ENCODE results near the gene NGFR.
"Not testable (repeated sequence)": the region's sequence is repeated elsewhere in the genome, so short reads cannot be mapped to it uniquely, and the experiment has no call there.

Gene NGFR

GRCh38 chr17:49496867-49497147 lies 1.7 kb downstream of the NGFR start:
- DNase-seq, result no peak

DNA sequence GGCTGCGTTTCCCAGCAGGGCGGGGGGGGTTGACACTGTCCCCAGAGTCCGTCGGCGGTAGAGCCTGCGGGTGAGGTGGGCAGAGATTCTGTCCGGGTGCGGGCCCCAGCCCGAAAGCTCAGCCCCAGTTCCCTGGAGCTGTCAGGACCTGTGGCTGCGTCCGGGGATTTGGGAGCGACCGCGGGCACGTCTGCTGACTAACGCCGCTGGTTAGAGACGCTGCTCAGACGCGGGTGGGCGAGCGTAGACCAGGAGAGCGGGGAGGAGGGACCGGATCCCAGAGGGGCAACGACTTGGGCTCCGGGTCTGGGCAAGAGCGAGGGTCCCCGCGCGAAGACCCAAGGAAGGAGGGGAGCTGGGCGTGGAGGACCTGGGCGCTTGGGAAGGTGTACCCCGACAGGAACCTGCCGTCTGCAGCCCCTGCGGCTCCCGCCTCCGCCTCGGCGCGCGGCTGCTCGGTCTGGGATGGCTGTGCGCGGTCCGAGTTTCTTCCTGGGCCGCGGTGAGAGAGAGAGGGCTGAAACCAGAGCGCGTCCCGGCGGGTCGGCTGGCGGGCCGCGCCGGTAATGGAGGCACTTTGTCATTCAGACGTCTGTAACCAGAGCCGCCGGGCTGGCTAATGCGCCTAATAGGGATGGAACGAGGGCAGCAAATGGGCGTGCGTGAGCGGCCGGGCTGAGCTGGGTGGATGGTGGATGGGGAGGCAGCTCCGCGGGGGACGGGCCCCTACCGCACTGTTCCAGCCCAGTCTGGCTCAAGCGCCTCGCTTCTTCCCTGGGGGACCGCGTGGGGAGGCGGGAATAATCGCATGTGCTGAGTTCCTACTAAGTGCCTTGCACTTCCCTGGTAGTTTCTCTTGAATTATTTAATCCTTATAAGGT lies 2.3 kb downstream of the NGFR start:
- DNase-seq, result peak in 1 of 2 donors; percentile 11

DNA sequence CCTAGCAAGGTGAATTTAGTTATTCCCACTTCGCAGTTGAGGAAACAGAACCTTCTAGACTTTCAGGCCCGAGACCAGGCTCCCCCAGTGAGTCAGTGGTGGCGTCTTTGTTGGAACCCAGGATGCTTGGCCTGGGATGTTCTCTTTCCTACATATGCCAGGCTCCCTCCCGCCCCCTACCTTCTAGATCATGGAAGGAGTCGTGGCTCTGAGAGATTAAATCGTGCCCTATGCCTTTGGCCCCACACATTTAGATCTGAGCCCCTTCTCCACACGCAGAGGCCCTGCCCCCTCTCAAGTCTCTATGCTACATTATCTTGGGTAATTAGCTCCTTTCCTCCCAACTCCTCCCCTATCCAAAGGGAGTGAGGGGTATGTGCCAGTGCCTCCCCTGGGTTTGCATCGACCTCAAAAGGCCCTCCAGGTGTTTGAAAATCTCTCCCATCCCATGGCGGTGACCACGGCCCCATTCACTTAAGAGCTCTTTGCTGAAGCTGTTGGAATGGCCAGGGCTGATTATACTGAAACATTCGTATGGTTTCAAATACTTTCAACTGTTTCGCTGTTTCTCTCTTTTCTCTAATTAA lies 3.0 kb downstream of the NGFR start:
- DNase-seq, result no peak

DNA sequence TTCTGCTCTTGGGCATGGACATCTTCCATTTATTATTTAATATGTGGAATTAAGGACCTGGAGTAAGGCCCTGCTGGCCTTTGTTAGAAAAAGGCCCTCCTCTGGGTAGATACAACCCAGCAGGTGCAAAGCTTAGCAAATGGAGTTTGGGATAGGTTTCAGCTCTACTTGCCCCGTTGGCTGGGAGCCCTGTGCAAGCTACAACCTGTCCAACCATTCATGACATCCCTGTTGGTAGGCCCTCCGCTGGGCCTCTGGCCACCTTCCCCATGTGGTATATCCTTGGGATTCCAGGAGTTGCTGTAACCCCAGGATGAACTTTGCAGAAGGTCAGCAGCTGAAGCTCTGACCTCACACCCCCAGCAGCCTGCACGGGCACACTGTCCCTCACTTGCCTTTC lies 6.4 kb downstream of the NGFR start:
- DNase-seq, result no peak

GRCh38 chr17:49502254-49502653 lies 7.2 kb downstream of the NGFR start:
- DNase-seq, result no peak

- DNase-seq, result not testable (repeated sequence)
Observed at GRCh38 chr17:49502680-49503079, 7.6 kb downstream of the NGFR start.

- no peak for DNase-seq
Observed at GRCh38 chr17:49504369-49504768, 9.3 kb downstream of the NGFR start.

DNA sequence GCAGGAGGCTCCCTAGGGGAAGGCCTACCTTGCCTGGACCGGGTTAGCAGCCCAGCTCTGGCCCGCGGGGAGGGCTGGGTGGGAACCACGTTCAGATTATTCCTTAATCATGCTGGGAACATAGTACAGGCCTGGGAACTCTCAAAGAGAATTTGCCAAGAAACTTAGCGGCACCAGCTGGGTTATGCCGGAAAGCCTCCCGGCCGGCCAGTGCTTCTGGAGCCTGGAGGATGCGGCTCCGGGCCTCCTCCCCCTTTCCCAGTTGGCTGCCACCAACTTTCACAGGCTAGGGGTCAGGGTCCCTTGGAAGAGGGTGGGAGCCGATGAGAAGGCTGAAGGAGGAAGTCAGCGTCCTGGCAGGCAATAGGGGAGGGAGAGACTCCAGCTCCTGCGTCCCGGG lies 10.8 kb downstream of the NGFR start:
- DNase-seq, result no peak

- no peak for DNase-seq
Observed at GRCh38 chr17:49506282-49506681, 11.2 kb downstream of the NGFR start.

- no peak for DNase-seq
Observed at GRCh38 chr17:49508061-49508865, 13.2 kb downstream of the NGFR start.

- DNase-seq, result no peak
Observed at GRCh38 chr17:49508866-49509587, 13.9 kb downstream of the NGFR start.

DNA sequence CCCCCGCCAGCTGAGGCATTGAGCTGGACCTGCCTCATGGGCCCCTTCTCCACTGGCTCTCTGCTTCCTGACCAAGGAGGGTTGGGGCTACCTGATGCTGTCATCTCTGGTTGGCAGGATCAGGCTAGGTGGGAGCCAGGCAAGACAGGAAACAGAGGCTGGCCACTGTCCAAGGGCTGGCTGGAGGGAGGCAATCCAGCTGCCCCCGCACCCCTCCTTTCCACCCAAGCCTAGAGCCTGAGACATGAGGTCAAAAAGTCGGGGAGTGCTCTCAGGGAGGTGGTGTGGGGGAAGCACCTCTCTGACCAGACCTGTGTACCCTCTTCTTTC lies 14.5 kb downstream of the NGFR start:
- DNase-seq, result no peak

- DNase-seq, result no peak
Observed at GRCh38 chr17:49510059-49510719, 15.1 kb downstream of the NGFR start.

GRCh38 chr17:49510720-49511110 lies 15.6 kb downstream of the NGFR start:
- DNase-seq, result no peak

GRCh38 chr17:49511810-49512209 lies 16.7 kb downstream of the NGFR start:
- no peak for DNase-seq

DNA sequence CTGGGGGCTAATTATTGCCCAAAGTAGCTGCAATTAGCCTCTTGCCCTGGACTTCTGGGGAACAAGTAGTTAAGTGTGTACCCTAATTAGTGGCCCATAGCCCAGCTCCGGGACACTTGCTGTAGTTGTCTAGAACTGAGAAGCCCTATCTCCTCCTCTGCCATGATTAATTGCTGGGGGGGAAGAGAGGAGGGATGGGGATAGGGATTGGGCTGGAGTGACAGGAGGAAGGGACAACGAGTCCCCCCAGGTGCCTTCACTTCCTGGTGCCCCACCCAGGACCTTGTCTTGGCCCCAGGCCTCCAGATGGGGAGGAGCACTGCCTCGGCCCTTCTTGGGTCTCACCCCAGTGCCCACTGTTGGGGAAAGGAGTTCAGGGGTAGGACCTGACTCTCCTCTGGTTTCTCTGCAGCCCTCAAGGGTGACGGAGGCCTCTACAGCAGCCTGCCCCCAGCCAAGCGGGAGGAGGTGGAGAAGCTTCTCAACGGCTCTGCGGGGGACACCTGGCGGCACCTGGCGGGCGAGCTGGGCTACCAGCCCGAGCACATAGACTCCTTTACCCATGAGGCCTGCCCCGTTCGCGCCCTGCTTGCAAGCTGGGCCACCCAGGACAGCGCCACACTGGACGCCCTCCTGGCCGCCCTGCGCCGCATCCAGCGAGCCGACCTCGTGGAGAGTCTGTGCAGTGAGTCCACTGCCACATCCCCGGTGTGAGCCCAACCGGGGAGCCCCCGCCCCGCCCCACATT lies 17.4 kb downstream of the NGFR start:
- no peak for DNase-seq

DNA sequence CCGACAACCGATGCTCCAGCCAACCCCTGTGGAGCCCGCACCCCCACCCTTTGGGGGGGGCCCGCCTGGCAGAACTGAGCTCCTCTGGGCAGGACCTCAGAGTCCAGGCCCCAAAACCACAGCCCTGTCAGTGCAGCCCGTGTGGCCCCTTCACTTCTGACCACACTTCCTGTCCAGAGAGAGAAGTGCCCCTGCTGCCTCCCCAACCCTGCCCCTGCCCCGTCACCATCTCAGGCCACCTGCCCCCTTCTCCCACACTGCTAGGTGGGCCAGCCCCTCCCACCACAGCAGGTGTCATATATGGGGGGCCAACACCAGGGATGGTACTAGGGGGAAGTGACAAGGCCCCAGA lies 17.9 kb downstream of the NGFR start:
- no peak for DNase-seq

DNA sequence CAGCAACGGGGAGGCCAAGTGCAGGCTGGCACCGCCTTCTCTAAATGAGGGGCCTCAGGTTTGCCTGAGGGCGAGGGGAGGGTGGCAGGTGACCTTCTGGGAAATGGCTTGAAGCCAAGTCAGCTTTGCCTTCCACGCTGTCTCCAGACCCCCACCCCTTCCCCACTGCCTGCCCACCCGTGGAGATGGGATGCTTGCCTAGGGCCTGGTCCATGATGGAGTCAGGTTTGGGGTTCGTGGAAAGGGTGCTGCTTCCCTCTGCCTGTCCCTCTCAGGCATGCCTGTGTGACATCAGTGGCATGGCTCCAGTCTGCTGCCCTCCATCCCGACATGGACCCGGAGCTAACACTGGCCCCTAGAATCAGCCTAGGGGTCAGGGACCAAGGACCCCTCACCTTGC lies 18.5 kb downstream of the NGFR start:
- DNase-seq, result no peak

DNA sequence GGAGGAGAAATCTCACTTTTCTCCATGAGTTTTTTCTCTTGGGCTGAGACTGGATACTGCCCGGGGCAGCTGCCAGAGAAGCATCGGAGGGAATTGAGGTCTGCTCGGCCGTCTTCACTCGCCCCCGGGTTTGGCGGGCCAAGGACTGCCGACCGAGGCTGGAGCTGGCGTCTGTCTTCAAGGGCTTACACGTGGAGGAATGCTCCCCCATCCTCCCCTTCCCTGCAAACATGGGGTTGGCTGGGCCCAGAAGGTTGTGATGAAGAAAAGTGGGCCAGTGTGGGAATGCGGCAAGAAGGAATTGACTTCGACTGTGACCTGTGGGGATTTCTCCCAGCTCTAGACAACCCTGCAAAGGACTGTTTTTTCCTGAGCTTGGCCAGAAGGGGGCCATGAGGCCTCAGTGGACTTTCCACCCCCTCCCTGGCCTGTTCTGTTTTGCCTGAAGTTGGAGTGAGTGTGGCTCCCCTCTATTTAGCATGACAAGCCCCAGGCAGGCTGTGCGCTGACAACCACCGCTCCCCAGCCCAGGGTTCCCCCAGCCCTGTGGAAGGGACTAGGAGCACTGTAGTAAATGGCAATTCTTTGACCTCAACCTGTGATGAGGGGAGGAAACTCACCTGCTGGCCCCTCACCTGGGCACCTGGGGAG lies 19.1 kb downstream of the NGFR start:
- no peak for DNase-seq

- DNase-seq, result peak in 1 of 2 donors; percentile 23
Observed at GRCh38 chr17:49515196-49515770, 20.2 kb downstream of the NGFR start.

- no peak for DNase-seq
Observed at GRCh38 chr17:49516180-49516579, 21.1 kb downstream of the NGFR start.
